NCI-H187 treated with DMSO at 0.1 percent for 48 hours (cell line): Measurements from ENCODE around the gene TDRD12.
"Not testable (repeated sequence)": the region's sequence is repeated elsewhere in the genome, so short reads cannot be mapped to it uniquely, and the experiment has no call there.

ENCODE experiments used
- DNase-seq: peaks from one replicate; lab custom pipeline; 2025; lab: John Stamatoyannopoulos, UW

Gene TDRD12

GRCh38 chr19:32693151-32694108 lies 26.1 kb upstream of the TDRD12 start:
- not testable (repeated sequence) for DNase-seq

DNA sequence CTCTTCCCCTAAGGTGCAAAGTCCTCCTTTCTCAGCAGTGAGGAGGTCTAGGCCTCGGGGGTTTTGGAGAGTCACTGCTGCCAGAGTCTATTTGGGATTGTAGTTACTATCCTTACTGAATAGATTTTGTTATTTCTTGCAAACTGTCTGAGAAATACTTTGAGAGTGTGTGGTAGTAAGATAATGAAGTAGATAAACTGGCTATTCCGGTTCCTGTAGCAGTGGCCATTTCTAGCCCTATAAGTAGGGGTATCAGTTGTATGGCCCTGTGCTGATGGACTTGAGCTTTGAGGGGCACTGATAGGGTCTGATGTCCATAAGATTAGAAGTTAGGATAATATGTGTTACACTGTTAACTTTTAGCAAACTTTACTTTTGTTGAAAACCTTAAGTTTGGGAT lies 25.3 kb upstream of the TDRD12 start:
- not testable (repeated sequence) for DNase-seq

DNA sequence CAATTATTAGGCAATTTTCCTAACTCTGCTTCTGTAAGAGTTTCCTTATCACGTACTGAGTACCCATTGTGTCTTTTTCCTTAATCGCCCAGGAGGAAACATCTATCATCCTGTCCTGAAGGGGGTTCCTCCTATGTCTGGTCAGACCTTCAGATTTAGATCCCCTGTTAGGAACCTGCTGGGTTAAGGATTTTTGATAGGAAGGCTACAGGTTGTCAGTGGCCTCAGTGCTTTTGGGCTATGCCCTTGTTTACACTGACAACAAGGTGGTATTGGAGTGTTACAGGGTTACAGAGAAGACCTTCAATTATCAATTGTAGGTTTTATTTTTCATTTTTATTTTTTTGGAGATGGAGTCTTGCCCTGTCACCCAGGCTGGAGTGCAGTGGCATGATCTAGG lies 24.7 kb upstream of the TDRD12 start:
- not testable (repeated sequence) for DNase-seq

DNA sequence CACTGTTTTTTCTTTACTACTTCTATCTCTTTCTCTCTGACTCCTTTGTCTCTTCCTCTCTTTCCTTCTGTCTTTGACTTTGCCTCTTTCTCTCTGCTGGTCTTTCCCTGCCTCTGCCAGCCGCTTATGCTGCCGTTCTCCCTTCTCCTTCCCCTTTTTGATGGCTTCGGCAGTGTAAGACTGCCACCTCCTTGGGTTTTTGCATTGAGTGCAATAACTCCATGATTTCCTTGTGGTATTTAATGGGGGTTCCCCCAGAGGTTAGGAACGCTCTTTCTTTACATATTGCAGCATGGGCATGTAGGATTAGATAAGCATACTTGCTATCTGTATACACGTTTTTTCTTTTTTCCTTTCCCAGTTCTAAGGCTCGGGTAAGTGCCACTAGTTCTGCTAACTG lies 24.1 kb upstream of the TDRD12 start:
- not testable (repeated sequence) for DNase-seq

DNA sequence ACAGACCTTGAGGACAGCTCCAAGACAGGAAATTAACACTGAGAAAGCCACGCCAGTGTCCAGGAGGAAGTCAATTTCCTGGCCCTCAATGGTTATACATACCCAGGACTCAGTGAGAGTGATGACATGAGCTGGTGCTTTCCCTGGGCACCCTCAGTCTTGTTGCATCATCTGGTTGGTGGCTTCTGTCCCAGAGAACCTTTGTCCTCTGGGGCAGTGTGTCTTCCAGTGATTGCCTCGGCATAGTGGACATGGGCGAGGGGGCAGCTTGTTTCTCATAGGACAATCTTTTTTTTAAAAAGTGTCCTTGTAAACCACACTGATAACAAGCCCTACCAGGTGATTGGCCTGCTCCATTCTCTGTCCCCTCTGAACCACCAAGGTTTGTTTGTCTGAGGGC lies 22.8 kb upstream of the TDRD12 start:
- not testable (repeated sequence) for DNase-seq

DNA sequence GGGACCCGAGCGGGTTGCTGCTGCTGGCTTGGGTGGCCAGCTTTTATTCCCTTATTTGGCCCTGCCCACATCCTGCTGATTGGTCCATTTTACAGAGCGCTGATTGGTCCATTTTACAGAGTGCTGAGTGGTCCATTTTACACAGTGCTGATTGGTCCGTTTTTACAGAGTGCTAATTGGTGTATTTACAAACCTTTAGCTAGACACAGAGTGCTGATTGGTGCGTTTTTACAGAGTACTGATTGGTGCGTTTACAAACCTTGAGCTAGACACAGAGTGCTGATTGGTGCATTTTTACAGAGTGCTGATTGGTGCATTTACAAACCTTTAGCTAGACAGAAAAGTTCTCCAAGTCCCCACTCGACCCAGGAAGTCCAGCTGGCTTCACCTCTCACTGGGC lies 19.4 kb upstream of the TDRD12 start:
- not testable (repeated sequence) for DNase-seq

DNA sequence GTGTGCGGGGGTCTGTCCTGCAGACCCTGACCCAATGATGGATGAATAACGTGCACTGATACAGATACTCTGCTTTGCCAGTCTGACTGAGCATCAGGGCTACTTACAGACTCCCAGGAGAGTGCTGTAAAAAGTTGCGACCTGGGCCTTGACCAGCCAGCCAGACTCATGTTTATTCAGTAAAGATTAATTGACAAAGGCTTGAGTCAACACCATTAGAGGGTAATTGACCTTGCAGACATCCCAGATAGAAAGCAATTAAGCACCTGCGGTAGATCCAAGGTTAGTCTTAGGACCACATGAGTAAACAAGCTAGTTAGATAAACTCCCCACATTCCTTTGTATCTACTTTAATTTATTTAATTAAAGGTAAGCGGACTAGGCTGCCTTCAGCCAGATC lies 17.6 kb upstream of the TDRD12 start:
- DNase-seq = no peak

DNA sequence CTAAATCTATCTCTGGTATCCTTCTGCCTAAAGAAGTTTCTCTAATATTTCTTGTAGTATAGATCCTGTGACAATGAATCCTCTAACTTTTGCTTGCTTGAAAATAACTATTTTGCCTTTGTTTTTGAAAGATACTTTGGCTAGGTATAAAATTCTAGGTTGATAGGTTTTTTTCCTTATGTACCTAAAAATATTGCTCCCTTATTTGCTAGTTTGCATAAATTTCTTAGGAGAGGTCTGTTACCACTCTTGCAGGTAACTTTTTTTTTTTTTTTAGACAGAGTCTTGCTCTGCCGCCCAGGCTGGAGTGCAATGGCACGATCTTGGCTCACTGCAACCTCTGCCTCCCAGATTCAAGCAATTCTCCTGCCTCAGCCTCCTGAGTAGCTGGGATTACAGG lies 15.6 kb upstream of the TDRD12 start:
- DNase-seq = not testable (repeated sequence)

- DNase-seq = no peak
These were observed 11.1 kb upstream of the TDRD12 start for GRCh38 chr19:32708457-32708856.

DNA sequence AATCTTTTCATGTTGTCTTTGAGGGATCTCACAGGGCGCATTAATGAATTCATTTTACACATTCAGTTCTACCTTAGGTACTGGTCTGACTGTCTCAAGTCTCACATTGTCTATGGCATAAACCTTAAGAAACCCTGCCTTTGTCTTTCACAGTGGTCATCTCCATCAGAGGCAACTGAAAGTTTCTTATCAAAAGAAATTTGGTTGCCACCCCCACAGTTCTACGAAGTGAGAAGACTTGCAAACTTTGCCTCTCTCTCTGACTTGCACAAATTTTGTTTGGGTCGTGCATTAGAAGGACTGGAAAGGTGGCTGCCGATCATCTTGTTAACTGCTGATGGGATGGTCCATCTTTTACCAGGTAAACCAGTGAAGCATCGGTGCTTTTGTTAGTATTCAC lies 10.5 kb upstream of the TDRD12 start:
- DNase-seq = no peak

DNA sequence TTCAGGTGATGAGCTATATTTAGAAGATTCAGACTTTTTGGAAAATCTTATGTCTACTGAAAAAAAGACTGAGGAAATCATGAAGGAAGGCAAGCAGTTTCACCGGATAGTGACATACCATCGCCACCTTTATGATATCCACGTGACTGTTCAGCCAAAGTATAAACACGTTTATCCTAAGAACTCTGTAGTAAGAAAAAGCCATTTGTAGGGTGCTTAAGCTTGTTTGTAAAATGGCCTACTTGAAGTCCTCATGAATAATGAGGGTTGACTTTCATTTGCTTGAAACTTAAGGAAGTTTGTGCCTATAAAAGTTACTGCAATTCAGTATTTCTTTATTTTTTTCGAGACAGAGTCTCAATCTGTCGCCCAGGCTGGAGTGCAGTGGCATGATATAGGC lies 7.8 kb upstream of the TDRD12 start:
- DNase-seq = no peak

DNA sequence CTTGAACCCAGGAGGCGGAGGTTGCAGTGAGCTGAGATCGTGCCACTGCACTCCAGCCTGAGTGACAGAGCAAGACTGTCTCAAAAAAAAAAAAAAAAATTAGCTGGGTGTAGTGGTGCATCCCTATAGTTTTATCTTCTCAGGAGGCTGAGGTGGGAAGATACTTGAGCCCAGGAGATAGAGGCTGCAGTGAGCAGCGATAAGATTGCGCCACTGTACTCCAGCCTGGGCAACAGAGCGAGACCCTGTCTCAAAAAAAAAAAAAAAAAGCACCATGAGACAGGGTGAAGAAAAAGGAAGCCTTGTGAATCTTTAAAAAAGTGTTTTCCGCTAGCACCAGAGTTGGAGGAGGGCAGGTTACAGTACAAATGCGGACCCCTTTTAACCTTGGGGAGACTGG lies 3.4 kb upstream of the TDRD12 start:
- DNase-seq = not testable (repeated sequence)

- no peak for DNase-seq
These were observed 2.1 kb upstream of the TDRD12 start for GRCh38 chr19:32717496-32717895.

GRCh38 chr19:32718286-32718685 lies 1.3 kb upstream of the TDRD12 start:
- no peak for DNase-seq

DNA sequence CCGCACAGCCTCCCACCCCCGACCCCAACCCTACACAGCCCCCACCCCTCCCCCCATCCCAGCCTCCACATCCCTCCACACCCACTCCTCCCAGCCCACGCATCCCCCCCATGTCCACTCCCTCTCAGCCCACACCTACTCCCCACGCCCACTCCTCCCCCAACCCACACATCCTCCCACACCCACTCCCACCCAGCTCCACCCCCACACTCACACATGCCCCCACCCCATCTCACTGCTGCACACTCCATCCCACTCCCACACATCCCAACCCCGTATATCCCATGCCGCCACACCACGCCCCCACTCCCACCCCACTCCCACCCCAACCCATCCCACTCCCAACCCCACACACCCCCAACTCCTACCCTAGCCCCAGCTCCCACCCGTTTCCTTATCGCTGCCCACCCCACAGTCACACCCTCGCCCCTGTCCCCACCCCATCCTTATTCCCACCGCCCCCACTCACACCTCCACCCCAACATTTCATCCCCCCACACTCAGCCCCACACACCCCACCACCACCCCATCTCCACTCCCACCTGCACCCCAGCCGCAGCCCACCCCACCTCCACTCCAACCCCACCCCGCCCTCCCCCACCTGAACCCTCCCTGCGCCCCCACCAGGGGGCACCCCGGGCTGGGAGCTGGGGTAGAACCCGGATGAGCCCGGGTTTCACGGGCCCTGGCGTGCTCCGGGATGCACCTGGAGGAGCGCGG lies 809 bp downstream of the TDRD12 start:
- no peak for DNase-seq

- no peak for DNase-seq
These were observed 1.3 kb downstream of the TDRD12 start for GRCh38 chr19:32720936-32721250.

DNA sequence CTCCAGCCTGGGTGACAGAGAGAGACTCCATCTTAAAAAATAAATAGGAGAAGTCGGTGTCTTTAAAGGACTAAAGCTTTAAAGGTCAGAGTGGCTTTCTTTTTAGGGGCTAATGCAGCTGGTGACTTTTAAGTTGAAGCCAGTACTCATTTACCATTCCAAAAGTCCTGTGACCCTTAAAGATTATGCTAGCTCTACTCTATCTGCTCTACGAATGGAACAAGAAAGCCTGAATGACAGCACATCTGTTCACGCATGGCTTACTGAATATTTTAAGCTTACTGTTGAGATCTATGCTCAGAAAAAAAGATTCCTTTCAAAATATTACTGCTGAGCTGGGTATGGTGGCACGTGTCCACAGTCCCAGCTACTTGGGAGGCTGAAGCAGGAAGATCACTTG lies 16.4 kb downstream of the TDRD12 start:
- peak; percentile 83 for DNase-seq

- no peak for DNase-seq
These were observed 23.5 kb downstream of the TDRD12 start for GRCh38 chr19:32743021-32743420.

DNA sequence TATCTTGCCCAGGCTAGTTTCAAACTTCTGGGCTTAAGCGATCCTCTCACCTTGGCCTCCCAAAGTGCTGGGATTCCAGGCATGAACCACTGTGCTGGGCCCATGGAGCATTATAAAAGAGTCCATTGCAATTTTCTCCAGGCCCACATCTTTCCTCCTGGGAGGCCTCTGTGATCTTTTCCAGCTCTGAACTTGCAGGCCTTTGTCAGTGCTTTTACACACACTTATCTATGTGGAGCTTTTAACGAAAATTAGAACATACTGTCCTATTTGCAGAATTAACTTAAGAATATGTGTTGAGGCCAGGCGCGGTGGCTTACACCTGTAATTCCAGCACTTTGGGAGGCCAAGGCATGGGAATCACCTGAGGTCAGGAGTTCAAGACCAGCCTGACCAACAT lies 23.9 kb downstream of the TDRD12 start:
- DNase-seq = no peak

- no peak for DNase-seq
These were observed 25.2 kb downstream of the TDRD12 start for GRCh38 chr19:32744555-32745325.

DNA sequence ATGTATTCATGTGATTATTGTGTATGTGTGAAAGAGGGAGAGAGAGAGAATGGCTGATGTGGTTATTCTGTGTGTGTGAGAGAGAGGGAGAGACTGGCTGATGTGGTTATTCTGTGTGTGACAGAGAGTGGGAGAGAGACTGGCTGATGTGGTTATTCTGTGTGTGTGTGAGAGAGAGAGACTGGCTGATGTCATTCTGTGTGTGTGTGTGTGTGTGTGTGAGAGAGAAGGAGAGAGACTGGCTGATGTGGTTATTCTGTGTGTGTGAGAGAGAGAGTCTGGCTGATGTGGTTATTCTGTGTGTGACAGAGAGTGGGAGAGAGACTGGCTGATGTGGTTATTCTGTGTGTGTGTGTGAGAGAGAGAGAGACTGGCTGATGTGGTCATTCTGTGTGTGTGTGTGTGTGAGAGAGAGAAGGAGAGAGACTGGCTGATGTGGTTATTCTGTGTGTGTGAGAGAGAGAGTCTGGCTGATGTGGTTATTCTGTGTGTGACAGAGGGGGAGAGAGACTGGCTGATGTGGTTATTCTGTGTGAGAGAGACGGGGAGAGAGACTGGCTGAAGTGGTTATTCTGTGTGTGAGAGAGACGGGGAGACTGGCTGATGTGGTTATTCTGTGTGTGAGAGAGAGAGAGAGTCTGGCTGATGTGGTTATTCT lies 26.2 kb downstream of the TDRD12 start:
- DNase-seq = not testable (repeated sequence)

GRCh38 chr19:32746631-32747196 lies 27.1 kb downstream of the TDRD12 start:
- DNase-seq = not testable (repeated sequence)
